H1 (cell line): ENCODE measurements around the gene SLC17A1. TPM values are rescaled to one million over a fixed set of nuclear protein-coding genes. Genes with fewer than 3 reads are reported as not detected.

Experiments
- CTCF ChIA-PET: fragments of 300-600 bp; sonication (Branson Sonifier 250); formaldehyde crosslinking; loops from one replicate; lab custom pipeline; 2021; ENCODE audit not compliant: partially characterized antibody; lab: Charles Lee
- POLR2A ChIA-PET: fragments of 300-600 bp; sonication (Branson Sonifier 250); formaldehyde crosslinking; loops from one replicate; lab custom pipeline; 2021; ENCODE audit warnings: inconsistent platforms; ENCODE audit not compliant: partially characterized antibody; lab: Charles Lee
- DNase-seq, 2 experiments: peaks; one replicate each; pipeline versions ENCODE4 v3.0.0 to v3.0.0-alpha.2; 2010 to 2022; ENCODE audit warnings: low spot score in 2 of 2, low read depth in 1 of 2, mixed read lengths in 1 of 2
- FAIRE-seq: peaks from 2 replicates; lab custom pipeline; 2011; peaks lifted over from hg19 to GRCh38; lab: Jason Lieb, UNC
- H2AFZ ChIP-seq: 2 replicates; pipeline ENCODE4 v1.8.1; 2012; ENCODE audit warnings: low read length, inconsistent platforms
- H2AK5ac ChIP-seq: 2 replicates; pipeline ENCODE4 v1.6.1; 2013; ENCODE audit warnings: low read depth, low read length
- H2BK120ac ChIP-seq: replicated peaks from 2 replicates; pipeline ENCODE3; 2013; ENCODE audit warnings: low read depth, low read length, inconsistent platforms
- H2BK12ac ChIP-seq: 2 replicates; pipeline ENCODE4 v1.6.1; 2013; ENCODE audit warnings: low read depth, low read length
- H2BK15ac ChIP-seq: 2 replicates; pipeline ENCODE4 v1.6.1; 2013; ENCODE audit warnings: low read length
- H2BK20ac ChIP-seq: 2 replicates; pipeline ENCODE4 v1.6.1; 2013; ENCODE audit warnings: low read length
- H2BK5ac ChIP-seq: 2 replicates; pipeline ENCODE4 v1.6.1; 2013; ENCODE audit warnings: low read depth, low read length
- H3K14ac ChIP-seq: 2 replicates; pipeline ENCODE4 v1.6.1; 2013; ENCODE audit warnings: inconsistent platforms; ENCODE audit not compliant: insufficient read length
- H3K18ac ChIP-seq: 2 replicates; pipeline ENCODE4 v1.6.1; 2013; ENCODE audit warnings: low read length; ENCODE audit errors: extremely low read depth
- H3K23ac ChIP-seq: 2 replicates; pipeline ENCODE4 v1.6.1; 2013; ENCODE audit warnings: inconsistent platforms; ENCODE audit not compliant: insufficient read length
- H3K23me2 ChIP-seq: 2 replicates; pipeline ENCODE4 v1.6.1; 2013; ENCODE audit warnings: low read depth, low read length
- H3K27ac ChIP-seq: 2 replicates; pipeline ENCODE4 v1.6.1; 2011; ENCODE audit warnings: low read depth, low read length, inconsistent platforms
- H3K27me3 ChIP-seq, 4 experiments: replicated peaks in 1 of 4; 1 replicate in 1 of 4; 2 replicates in 3 of 4; pipeline versions ENCODE4 v1.6.1 to v1.8.1; 2011 to 2013; ENCODE audit warnings: low read length in 3 of 4, mild to moderate bottlenecking in 3 of 4, inconsistent platforms in 2 of 4, mixed read lengths in 2 of 4, moderate library complexity in 1 of 4; ENCODE audit not compliant: control insufficient read depth in 3 of 4, insufficient read depth in 3 of 4; ENCODE audit errors: extremely low read depth in 1 of 4
- H3K36me3 ChIP-seq, 4 experiments: 2 replicates each; pipeline versions ENCODE4 v1.6.1 to v1.8.1; 2011 to 2013; ENCODE audit warnings: mild to moderate bottlenecking in 4 of 4, low read length in 3 of 4, moderate library complexity in 2 of 4, control low read depth in 1 of 4, inconsistent platforms in 1 of 4; ENCODE audit not compliant: insufficient read depth in 4 of 4, control insufficient read depth in 2 of 4
- H3K4ac ChIP-seq: replicated peaks from 2 replicates; pipeline ENCODE3; 2013; ENCODE audit warnings: low read length, low read depth, mixed read lengths, inconsistent platforms; ENCODE audit not compliant: insufficient read length
- H3K4me1 ChIP-seq, 4 experiments: replicated peaks in 1 of 4; 1 replicate in 1 of 4; 2 replicates in 3 of 4; pipeline versions ENCODE4 v1.6.1 to v1.8.1; 2011 to 2013; ENCODE audit warnings: low read length in 3 of 4, inconsistent platforms in 2 of 4, mixed read lengths in 1 of 4; ENCODE audit not compliant: insufficient read depth in 4 of 4, control insufficient read depth in 3 of 4
- H3K4me2 ChIP-seq, 2 experiments: 2 replicates each; pipeline versions ENCODE4 v1.6.1 to v1.8.1; 2011 to 2013; ENCODE audit warnings: low read depth in 2 of 2, low read length in 2 of 2, control low read depth in 1 of 2, inconsistent platforms in 1 of 2, mild to moderate bottlenecking in 1 of 2; ENCODE audit not compliant: insufficient read depth in 1 of 2
- H3K4me3 ChIP-seq, 4 experiments: fragments of 200-600, 300-600 bp in 1 of 4; sonication (generic), shearing (Covaris generic), sonication (Bioruptor Twin) in 1 of 4; 2 replicates each; pipeline versions ENCODE4 v1.5.1 to v1.8.1; 2011 to 2016; ENCODE audit warnings: low read length in 4 of 4, low read depth in 3 of 4, control low read depth in 2 of 4, inconsistent platforms in 2 of 4, mild to moderate bottlenecking in 2 of 4, mixed read lengths in 1 of 4, moderate library complexity in 1 of 4; ENCODE audit not compliant: insufficient read depth in 2 of 4; ENCODE audit errors: extremely low read depth in 1 of 4
- H3K56ac ChIP-seq: replicated peaks from 2 replicates; pipeline ENCODE3; 2013; ENCODE audit warnings: low read depth, mild to moderate bottlenecking, mixed read lengths, low read length, inconsistent platforms; ENCODE audit not compliant: insufficient read length
- H3K79me1 ChIP-seq: 2 replicates; pipeline ENCODE4 v1.6.1; 2013; ENCODE audit warnings: low read depth, low read length, control low read depth
- H3K79me2 ChIP-seq, 2 experiments: 2 replicates each; pipeline versions ENCODE4 v1.6.1 to v1.8.1; 2012 to 2013; ENCODE audit warnings: low read length in 2 of 2, mild to moderate bottlenecking in 2 of 2, inconsistent platforms in 1 of 2; ENCODE audit not compliant: insufficient read depth in 2 of 2, control insufficient read depth in 1 of 2
- H3K9ac ChIP-seq, 4 experiments: replicated peaks in 1 of 4; 1 replicate in 1 of 4; 2 replicates in 3 of 4; pipeline versions ENCODE4 v1.6.1 to v1.8.1; 2011 to 2013; ENCODE audit warnings: low read depth in 3 of 4, low read length in 3 of 4, control low read depth in 2 of 4, mild to moderate bottlenecking in 2 of 4, moderate library complexity in 2 of 4, inconsistent platforms in 1 of 4; ENCODE audit errors: extremely low read depth in 1 of 4
- H3K9me3 ChIP-seq, 2 experiments: 2 replicates each; pipeline versions ENCODE4 v1.6.1 to v1.8.1; 2012 to 2013; ENCODE audit warnings: mild to moderate bottlenecking in 2 of 2, moderate library complexity in 2 of 2, control low read depth in 1 of 2, inconsistent platforms in 1 of 2, low read depth in 1 of 2, low read length in 1 of 2, mixed read lengths in 1 of 2; ENCODE audit not compliant: insufficient read depth in 2 of 2
- H4K20me1 ChIP-seq, 2 experiments: replicated peaks in 1 of 2; 2 replicates each; pipeline versions ENCODE3 to v1.8.1; 2011 to 2013; ENCODE audit warnings: inconsistent platforms in 2 of 2, low read length in 2 of 2, mild to moderate bottlenecking in 1 of 2; ENCODE audit not compliant: insufficient read depth in 2 of 2, control insufficient read depth in 1 of 2
- H4K5ac ChIP-seq: 2 replicates; pipeline ENCODE4 v1.6.1; 2013; ENCODE audit warnings: low read length, low read depth, mixed read lengths, inconsistent platforms; ENCODE audit not compliant: insufficient read length
- H4K8ac ChIP-seq: 2 replicates; pipeline ENCODE4 v1.8.0; 2013; ENCODE audit warnings: mild to moderate bottlenecking, moderate library complexity, low read length, inconsistent platforms; ENCODE audit not compliant: insufficient read depth; ENCODE audit errors: extremely low read depth
- H4K91ac ChIP-seq: replicated peaks from 2 replicates; pipeline ENCODE3; 2013; ENCODE audit warnings: low read length, mixed read lengths, inconsistent platforms; ENCODE audit not compliant: insufficient read length
- ASH2L ChIP-seq: fragments of 200-600, 300-600 bp; sonication (generic); IDR thresholded peaks from one replicate; pipeline ENCODE4 v1.7.1; 2017; ENCODE audit warnings: low read length
- CBX5 ChIP-seq: fragments of 300-800, 300-1000 bp; sonication (generic); IDR thresholded peaks from 2 replicates; pipeline ENCODE4 v1.7.1; 2016; ENCODE audit warnings: antibody characterized with exemption, low read length, low read depth
- CTCF ChIP-seq, 3 experiments: IDR thresholded peaks; 1 replicate in 2 of 3; 2 replicates in 1 of 3; pipeline versions ENCODE4 v1.5.1 to v1.6.1; 2011; ENCODE audit warnings: low read length in 3 of 3, mild to moderate bottlenecking in 3 of 3, inconsistent platforms in 2 of 3, low read depth in 1 of 3, moderate library complexity in 1 of 3; ENCODE audit not compliant: insufficient read depth in 1 of 3; ENCODE audit errors: control extremely low read depth in 1 of 3
- JUND ChIP-seq: IDR thresholded peaks from 2 replicates; pipeline ENCODE4 v1.6.1; 2011; ENCODE audit warnings: mild to moderate bottlenecking, improper control_type of control experiment, low read length
- KDM4A ChIP-seq: IDR thresholded peaks from one replicate; pipeline ENCODE4 v1.7.1; 2012; ENCODE audit warnings: low read depth, mild to moderate bottlenecking, moderate library complexity, low read length, inconsistent platforms; ENCODE audit not compliant: severe bottlenecking
- RFX5 ChIP-seq: IDR thresholded peaks from 2 replicates; pipeline ENCODE4 v1.6.1; 2011; ENCODE audit warnings: low read depth, low read length, improper control_type of control experiment, borderline replicate concordance
- RXRA ChIP-seq: IDR thresholded peaks from 2 replicates; pipeline ENCODE4 v1.6.1; 2011; ENCODE audit warnings: low read depth, mild to moderate bottlenecking, low read length, moderate library complexity; ENCODE audit not compliant: insufficient read depth
- SAP30 ChIP-seq: fragments of 300-600 bp; sonication (generic); IDR thresholded peaks from 2 replicates; pipeline ENCODE4 v1.7.1; 2012; ENCODE audit warnings: low read length, moderate library complexity, mild to moderate bottlenecking, inconsistent platforms; ENCODE audit not compliant: insufficient read depth, insufficient replicate concordance
- SRF ChIP-seq: IDR thresholded peaks from 2 replicates; pipeline ENCODE4 v1.6.1; 2011; ENCODE audit warnings: mild to moderate bottlenecking, low read depth, low read length, moderate library complexity
- TCF12 ChIP-seq: IDR thresholded peaks from 2 replicates; pipeline ENCODE4 v1.6.1; 2011; ENCODE audit warnings: low read depth, mild to moderate bottlenecking, low read length
- WGBS, 2 experiments: shearing (Covaris generic) in 1 of 2; methylation state at CpG; one replicate each; pipeline versions ENCODE4 v1.1.6 to v1.1.7; 2013 to 2015; ENCODE audit warnings: low lambda C conversion rate in 2 of 2, mixed read lengths in 2 of 2, inconsistent platforms in 1 of 2, low coverage in 1 of 2, missing lambda C conversion rate in 1 of 2; ENCODE audit not compliant: insufficient replicate concordance in 2 of 2, insufficient coverage in 1 of 2, insufficient read length in 1 of 2; ENCODE audit errors: extremely low coverage in 1 of 2, missing lambda C conversion rate in 1 of 2; 5-methylcytosine and 5-hydroxymethylcytosine counted together
- polyA plus RNA-seq, 7 experiments: library from polyadenylated mRNA; depleted of rRNA in 3 of 7; stranded (reverse) in 5 of 7; unstranded in 2 of 7; fragments of >200 nt in 5 of 7; fragments of 200-250 nt in 2 of 7; gene quantifications; 1 replicate in 5 of 7; 2 replicates in 1 of 7; 4 replicates in 1 of 7; pipeline versions ENCODE4 v1.2.1 to v1.2.3, GENCODE V29; 2011 to 2013; ENCODE audit warnings: missing spikeins in 2 of 7, mixed read lengths in 2 of 7
- total RNA-seq: library from RNA; stranded (reverse); fragmentation: NEBNext Ultra II Directional; extraction: Animal tissue kit (Norgen Biotek cat#: 25700); gene quantifications from 2 replicates; pipeline ENCODE4 v1.2.1, GENCODE V29; 2021

Gene SLC17A1
- total and polyA plus RNA-seq, 2 of the 8 experiments (the other 6 are each of a cell fraction or from before 2014, with no cell fraction given): not detected

DNA sequence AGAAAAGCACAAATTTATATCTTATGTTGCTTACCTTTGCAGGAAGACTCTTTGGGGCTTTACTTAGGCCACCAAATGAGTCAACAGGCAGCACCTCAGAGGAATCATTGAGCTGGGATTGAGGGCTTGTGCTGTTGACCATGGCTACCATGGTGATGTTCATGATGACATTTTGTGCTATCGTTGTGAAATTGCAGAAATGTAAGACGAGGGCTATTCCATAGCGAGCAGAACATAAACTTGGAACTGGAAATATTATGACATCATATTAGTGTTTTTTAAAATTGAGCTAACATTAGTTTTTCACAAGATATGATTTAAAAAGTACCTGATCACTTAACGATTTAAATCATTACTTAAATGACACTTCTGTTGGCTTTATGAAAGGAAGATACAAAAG is 30.3 kb upstream of the SLC17A1 start:
- no peak overlapping the region for H2BK5ac ChIP-seq
- FAIRE-seq: no peak
- WGBS, 2 experiments: 82% methylated on average over 4 of the region's 4 CpGs; no CpG with 5 or more reads in 1 of the 2 experiments
- H3K9me3 ChIP-seq: no peaks in the 10 kb centered on the region
- no peaks in the 10 kb centered on the region for H4K20me1 ChIP-seq
- no peak overlapping the region for H2BK120ac ChIP-seq
- H3K4me3 ChIP-seq: no peak overlapping the region
- H3K27me3 ChIP-seq: no peaks in the 10 kb centered on the region
- H3K56ac ChIP-seq: no peak overlapping the region
- no peaks in the 10 kb centered on the region for H3K36me3 ChIP-seq
- H3K4me2 ChIP-seq: no peak overlapping the region
- H4K5ac ChIP-seq: no peak overlapping the region
- no peaks in the 10 kb centered on the region for H3K79me1 ChIP-seq
- H2BK20ac ChIP-seq: no peak overlapping the region
- no peak for TF ChIP-seq RFX5
- no peak for TF ChIP-seq CTCF (IDR thresholded peaks at IDR 0.05; ENCODE audit: control extremely low read depth in 1 of 3, insufficient read depth in 1 of 3, low read depth in 1 of 3, low read length in 3 of 3)
- TF ChIP-seq SAP30: no peak
- TF ChIP-seq KDM4A: no peak
- no peak for TF ChIP-seq RXRA
- no peak for TF ChIP-seq ASH2L
- TF ChIP-seq CBX5: no peak
- TF ChIP-seq SRF: no peak
- TF ChIP-seq TCF12: no peak
- no peak for TF ChIP-seq JUND
- no peak for DNase-seq
- H2AK5ac ChIP-seq: no peak overlapping the region
- H3K79me2 ChIP-seq: no peaks in the 10 kb centered on the region
- no peak overlapping the region for H3K27ac ChIP-seq
- no peak overlapping the region for H3K23ac ChIP-seq
- no peak overlapping the region for H3K14ac ChIP-seq
- no peak overlapping the region for H2BK12ac ChIP-seq
- POLR2A ChIA-PET: no interaction called here
- no peak overlapping the region for H2AFZ ChIP-seq
- no peak overlapping the region for H4K91ac ChIP-seq
- H3K18ac ChIP-seq: no peak overlapping the region
- H3K9ac ChIP-seq: no peak overlapping the region
- H4K8ac ChIP-seq: no peak overlapping the region
- H3K4ac ChIP-seq: no peak overlapping the region
- H2BK15ac ChIP-seq: no peak overlapping the region
- H3K4me1 ChIP-seq: no peaks in the 10 kb centered on the region
- CTCF ChIA-PET: interaction anchor here (0.8 to 1.2 kb wide), 2 partner anchors 20 to 78 kb away, joined by 3 to 4 read pairs; no protein-coding TSS in a partner anchor
- no peaks in the 10 kb centered on the region for H3K23me2 ChIP-seq
